Endothelial cell of umbilical vein (primary cell): ENCODE results near the gene FYN. TPM values are rescaled to one million over a fixed set of nuclear protein-coding genes. Genes with fewer than 3 reads are reported as not detected.

Source experiments
- BruUV-seq: library from RNA; stranded (reverse); fragments of 400-500 nt; replicated peaks from 2 replicates; lab custom pipeline; 2021; lab: Mats Ljungman, UMichigan
- CTCF ChIA-PET: fragments of 300-600, 350-600 bp; sonication (Branson Sonifier 250); formaldehyde crosslinking; loops from one replicate; lab custom pipeline; 2021; ENCODE audit warnings: antibody characterized with exemption, inconsistent platforms; lab: Charles Lee
- POLR2A ChIA-PET: fragments of 300-600, 350-600 bp; sonication (Branson Sonifier 250); formaldehyde crosslinking; loops from one replicate; lab custom pipeline; 2021; ENCODE audit warnings: antibody characterized with exemption, inconsistent platforms; lab: Charles Lee
- DNase-seq: peaks from one replicate; pipeline ENCODE4 v3.0.0-alpha.2; 2011; ENCODE audit warnings: low read depth, low spot score
- FAIRE-seq: peaks from 2 replicates; lab custom pipeline; 2011; peaks lifted over from hg19 to GRCh38; lab: Jason Lieb, UNC
- H2AFZ ChIP-seq: 2 replicates; pipeline ENCODE4 v1.6.0; 2012; ENCODE audit warnings: low read depth, low read length, control low read depth, inconsistent platforms
- H3K27ac ChIP-seq: 2 replicates; pipeline ENCODE4 v1.5.1; 2011; ENCODE audit warnings: low read depth, mild to moderate bottlenecking, control low read depth, low read length, moderate library complexity; ENCODE audit not compliant: insufficient read depth
- H3K27me3 ChIP-seq, 2 experiments: 2 replicates each; pipeline versions ENCODE4 v1.6.0 to v1.6.1; 2011; ENCODE audit warnings: low read length in 2 of 2, mixed read lengths in 1 of 2; ENCODE audit not compliant: control insufficient read depth in 2 of 2, insufficient read depth in 2 of 2
- H3K36me3 ChIP-seq, 2 experiments: 2 replicates in 1 of 2; 3 replicates in 1 of 2; pipeline ENCODE4 v1.5.1; 2011; ENCODE audit warnings: low read length in 2 of 2, mild to moderate bottlenecking in 1 of 2, moderate library complexity in 1 of 2; ENCODE audit not compliant: control insufficient read depth in 2 of 2, insufficient read depth in 2 of 2; ENCODE audit errors: extremely low read depth in 1 of 2
- H3K4me1 ChIP-seq: 3 replicates; pipeline ENCODE4 v1.5.1; 2011; ENCODE audit warnings: mild to moderate bottlenecking, low read length; ENCODE audit not compliant: control insufficient read depth, insufficient read depth; ENCODE audit errors: extremely low read depth
- H3K4me2 ChIP-seq: 2 replicates; pipeline ENCODE4 v1.6.1; 2011; ENCODE audit warnings: low read length, control low read depth, mixed read lengths; ENCODE audit not compliant: insufficient read depth
- H3K4me3 ChIP-seq, 3 experiments: fragments of 200-600 bp in 1 of 3; sonication (generic), shearing (Covaris generic) in 1 of 3; replicated peaks in 1 of 3; 2 replicates each; pipeline ENCODE4 v1.5.1; 2011 to 2016; ENCODE audit warnings: control low read depth in 3 of 3, low read length in 3 of 3, mild to moderate bottlenecking in 2 of 3, inconsistent platforms in 1 of 3, low read depth in 1 of 3, moderate library complexity in 1 of 3; ENCODE audit not compliant: insufficient read depth in 1 of 3
- H3K79me2 ChIP-seq: 2 replicates; pipeline ENCODE4 v1.6.0; 2012; ENCODE audit warnings: low read length, inconsistent platforms; ENCODE audit not compliant: control insufficient read depth, insufficient read depth
- H3K9ac ChIP-seq: replicated peaks from 2 replicates; pipeline ENCODE3; 2011; ENCODE audit warnings: low read length, control low read depth; ENCODE audit not compliant: insufficient read depth; ENCODE audit errors: extremely low read depth
- H3K9me1 ChIP-seq: replicated peaks from 3 replicates; pipeline ENCODE4 v1.6.0; 2011; ENCODE audit warnings: mild to moderate bottlenecking, low read length; ENCODE audit not compliant: control insufficient read depth, insufficient read depth; ENCODE audit errors: extremely low read depth
- H3K9me3 ChIP-seq: replicated peaks from 2 replicates; pipeline ENCODE4 v1.5.1; 2012; ENCODE audit warnings: low read length, inconsistent platforms; ENCODE audit not compliant: control insufficient read depth, insufficient read depth
- H4K20me1 ChIP-seq: replicated peaks from 2 replicates; pipeline ENCODE3; 2011; ENCODE audit warnings: mild to moderate bottlenecking, low read length; ENCODE audit not compliant: control insufficient read depth, insufficient read depth; ENCODE audit errors: extremely low read depth
- CTCF ChIP-seq, 2 donors: IDR thresholded peaks; 1 replicate in 1 of 2; 2 replicates in 1 of 2; pipeline ENCODE4 v1.5.1; 2011; ENCODE audit warnings: low read length in 2 of 2, mild to moderate bottlenecking in 2 of 2, moderate library complexity in 2 of 2, control low read depth in 1 of 2, inconsistent platforms in 1 of 2, low read depth in 1 of 2; ENCODE audit not compliant: insufficient read depth in 1 of 2; ENCODE audit errors: extremely low read depth in 1 of 2
- EZH2 ChIP-seq: IDR thresholded peaks from 2 replicates; pipeline ENCODE4 v1.6.1; 2012; ENCODE audit warnings: borderline replicate concordance, low read depth, mild to moderate bottlenecking, moderate library complexity, low read length, inconsistent platforms; ENCODE audit not compliant: severe bottlenecking
- FOS ChIP-seq: IDR thresholded peaks from 2 replicates; pipeline ENCODE4 v1.6.1; 2011; ENCODE audit warnings: mild to moderate bottlenecking, low read length, moderate library complexity, borderline replicate concordance; ENCODE audit not compliant: insufficient read depth
- GATA2 ChIP-seq: IDR thresholded peaks from 2 replicates; pipeline ENCODE4 v1.7.0; 2011; ENCODE audit warnings: low read depth, mild to moderate bottlenecking, moderate library complexity, mixed read lengths, low read length; ENCODE audit not compliant: insufficient read length, insufficient read depth
- JUN ChIP-seq: IDR thresholded peaks from 2 replicates; pipeline ENCODE4 v1.6.1; 2011; ENCODE audit warnings: borderline replicate concordance, low read depth; ENCODE audit not compliant: insufficient read length, insufficient read depth
- MAX ChIP-seq: IDR thresholded peaks from 2 replicates; pipeline ENCODE4 v1.6.1; 2011; ENCODE audit not compliant: insufficient read depth, insufficient read length
- MYC ChIP-seq: IDR thresholded peaks from one replicate; pipeline ENCODE4 v1.6.1; 2011; ENCODE audit warnings: mild to moderate bottlenecking, low read depth, low read length
- POLR2A ChIP-seq: IDR thresholded peaks from 2 replicates; pipeline ENCODE4 v1.6.1; 2012; ENCODE audit warnings: low read depth, mild to moderate bottlenecking, control low read depth, low read length
- POLR2AphosphoS5 ChIP-seq: IDR thresholded peaks from 2 replicates; pipeline ENCODE4 v1.6.1; 2012; ENCODE audit warnings: low read depth, mild to moderate bottlenecking, control low read depth, low read length, moderate library complexity; ENCODE audit not compliant: insufficient read depth
- dilution Hi-C: fragments of 300-500 bp; cut with MboI; formaldehyde crosslinking; loops from one replicate; pipeline ENCODE4 v1.15.0; 2019; ENCODE audit warnings: low sequenced_read_pairs; ENCODE audit not compliant: extremely low pct_ligation_motif_present
- intact Hi-C: fragments of 100-400 bp; cut with micrococcal nuclease; formaldehyde crosslinking; loops from one replicate; pipeline ENCODE4 v1.10.0; 2022
- polyA plus RNA-seq, 4 experiments: library from polyadenylated mRNA; depleted of rRNA in 3 of 4; stranded (reverse) in 3 of 4; unstranded in 1 of 4; fragments of >200 nt; gene quantifications; 2 replicates each; pipeline versions ENCODE4 v1.2.1 to v1.2.3, GENCODE V29; 2011 to 2012; ENCODE audit warnings: missing spikeins in 1 of 4
- total RNA-seq: library from RNA; stranded (reverse); gene quantifications from 2 replicates; pipeline ENCODE4 v1.2.3, GENCODE V29; 2021

FYN gene
- total and polyA plus RNA-seq, 2 donors (not counting 3 experiments of a cell fraction or from before 2014, with no cell fraction given) = 69.0 to 143 TPM

GRCh38 chr6:111900735-111901134, 27.5 kb upstream of the FYN start:
- BruUV-seq = no TSS peak
- Histone ChIP-seq H3K9me3 (no peaks in the 10 kb centered on the region), H2AFZ (no peak overlapping the region), H4K20me1 (no peaks in the 10 kb centered on the region), H3K4me2 (no peak overlapping the region), H3K27me3 (no peaks in the 10 kb centered on the region), H3K4me3 (no peak overlapping the region), H3K9ac (no peak overlapping the region), H3K79me2 (no peaks in the 10 kb centered on the region), H3K36me3 (no peaks in the 10 kb centered on the region), H3K9me1 (no peaks in the 10 kb centered on the region), H3K4me1 (no peaks in the 10 kb centered on the region), H3K27ac (no peak overlapping the region)
- POLR2A ChIA-PET = no interaction called here
- TF ChIP-seq GATA2 (no peak), CTCF (IDR thresholded peaks at IDR 0.05; ENCODE audit: extremely low read depth in 1 of 2, insufficient read depth in 1 of 2, low read depth in 1 of 2, low read length in 2 of 2) (no peak), POLR2A (no peak)
- intact Hi-C loops (no loop called here), dilution Hi-C loops (no loop called here)
- DNase-seq (no peak), FAIRE-seq (no peak)
- CTCF ChIA-PET = interaction anchor here (1.4 kb wide), 1 partner anchor 38 kb away, joined by 4 read pairs; no protein-coding TSS in a partner anchor

GRCh38 chr6:111899531-111899930, 26.3 kb upstream of the FYN start:
- FAIRE-seq (no peak), DNase-seq (no peak)
- Histone ChIP-seq H3K9ac (no peak overlapping the region), H3K9me1 (no peaks in the 10 kb centered on the region), H3K9me3 (no peaks in the 10 kb centered on the region), H3K4me2 (no peak overlapping the region), H3K4me1 (peaks cover 8% of the 10 kb centered on the region), H4K20me1 (no peaks in the 10 kb centered on the region), H3K4me3 (no peak overlapping the region), H2AFZ (no peak overlapping the region), H3K36me3 (no peaks in the 10 kb centered on the region), H3K79me2 (no peaks in the 10 kb centered on the region), H3K27me3 (no peaks in the 10 kb centered on the region), H3K27ac (no peak overlapping the region)
- dilution Hi-C loops (no loop called here), intact Hi-C loops (no loop called here)
- POLR2A ChIA-PET = no interaction called here
- BruUV-seq = no TSS peak
- CTCF ChIA-PET = interaction anchor here (1.4 kb wide), 1 partner anchor 39 kb away, joined by 4 read pairs; no protein-coding TSS in a partner anchor
- TF ChIP-seq EZH2 (no peak), POLR2AphosphoS5 (no peak), FOS (no peak), MAX (no peak), JUN (no peak), MYC (no peak), CTCF (IDR thresholded peaks at IDR 0.05; ENCODE audit: extremely low read depth in 1 of 2, insufficient read depth in 1 of 2, low read depth in 1 of 2, low read length in 2 of 2) (no peak), GATA2 (no peak), POLR2A (no peak)
